HepG2 (cell line): ENCODE measurements around the gene MZF1. TPM values are rescaled to one million over a fixed set of nuclear protein-coding genes. Genes with fewer than 3 reads are reported as not detected.

Experiments used
- GZF1 ChIP-seq: sonication (generic); formaldehyde crosslinking; IDR thresholded peaks from 2 replicates; pipeline ENCODE4 v1.5.1; 2020; ENCODE audit warnings: mild to moderate bottlenecking, missing genetic modification reagents
- KLF6 ChIP-seq: IDR thresholded peaks from 2 replicates; pipeline ENCODE4 v1.8.0; 2016; ENCODE audit warnings: missing biosample characterization, missing genetic modification reagents
- MTA3 ChIP-seq: sonication (generic); formaldehyde crosslinking; IDR thresholded peaks from 2 replicates; pipeline ENCODE4 v1.4.0; 2020; ENCODE audit warnings: missing genetic modification reagents
- NR2F6 ChIP-seq, 2 experiments: IDR thresholded peaks; 2 replicates each; pipeline ENCODE4 v1.6.1; 2016; ENCODE audit warnings: antibody characterized with exemption in 1 of 2, mild to moderate bottlenecking in 1 of 2
- PHF8 ChIP-seq: sonication (generic); formaldehyde crosslinking; IDR thresholded peaks from 2 replicates; pipeline ENCODE4 v1.5.0; 2020; ENCODE audit warnings: missing genetic modification reagents
- RAD51 ChIP-seq: fragments of 450-650 bp; IDR thresholded peaks from 2 replicates; pipeline ENCODE4 v1.6.1; 2016; ENCODE audit warnings: borderline replicate concordance
- SMYD3 ChIP-seq: sonication (generic); formaldehyde crosslinking; IDR thresholded peaks from 2 replicates; pipeline ENCODE4 v1.8.1; 2023; ENCODE audit warnings: mild to moderate bottlenecking, missing genetic modification reagents
- TMF1 ChIP-seq: sonication (generic); formaldehyde crosslinking; IDR thresholded peaks from 2 replicates; pipeline ENCODE4 v1.8.1; 2022; ENCODE audit warnings: low read depth, missing genetic modification reagents
- ZHX1 ChIP-seq: sonication (generic); formaldehyde crosslinking; IDR thresholded peaks from 2 replicates; pipeline ENCODE4 v1.8.1; 2022; ENCODE audit warnings: low read depth, mild to moderate bottlenecking, missing genetic modification reagents
- ZHX2 ChIP-seq, 2 experiments: sonication (generic) in 1 of 2; formaldehyde crosslinking in 1 of 2; IDR thresholded peaks; 2 replicates each; pipeline versions ENCODE4 v1.6.1 to v1.9.0; 2014 to 2022; ENCODE audit warnings: antibody characterized with exemption in 1 of 2, borderline replicate concordance in 1 of 2, inconsistent platforms in 1 of 2, low read depth in 1 of 2, missing genetic modification reagents in 1 of 2
- ZMYM2 ChIP-seq: sonication (generic); formaldehyde crosslinking; IDR thresholded peaks from 2 replicates; pipeline ENCODE4 v1.8.0; 2022; ENCODE audit warnings: mild to moderate bottlenecking, missing genetic modification reagents
- ZNF609 ChIP-seq: sonication (generic); formaldehyde crosslinking; IDR thresholded peaks from 2 replicates; pipeline ENCODE4 v1.4.0; 2020; ENCODE audit warnings: mild to moderate bottlenecking, missing genetic modification reagents, borderline replicate concordance
- ZSCAN5A ChIP-seq: sonication (generic); formaldehyde crosslinking; IDR thresholded peaks from 2 replicates; pipeline ENCODE4 v1.8.0; 2022; ENCODE audit warnings: mild to moderate bottlenecking, missing genetic modification reagents, borderline replicate concordance
- polyA plus RNA-seq, 8 experiments: library from polyadenylated mRNA; depleted of rRNA in 3 of 8; stranded (reverse) in 7 of 8; unstranded in 1 of 8; fragments of >200 nt; fragmentation: Illumina TruSeq in 4 of 8; extraction: Trizol in 4 of 8; gene quantifications; 2 replicates each; pipeline versions ENCODE4 v1.2.1 to v1.2.3, GENCODE V29; 2011 to 2016; ENCODE audit warnings: low read depth in 4 of 8, missing spikeins in 1 of 8, mixed read lengths in 1 of 8; ENCODE audit not compliant: insufficient read depth in 1 of 8
- total RNA-seq, 5 experiments: library from RNA; depleted of rRNA; stranded (reverse); fragments of >200 nt; fragmentation: Illumina TruSeq; extraction: Trizol; gene quantifications; 2 replicates each; pipeline ENCODE4 v1.2.3, GENCODE V29; 2016; ENCODE audit warnings: low read depth in 1 of 5

The MZF1 gene
- total and polyA plus RNA-seq, 2 of the 13 experiments (the other 11 are each of a cell fraction or from before 2014, with no cell fraction given), result 3.1 to 8.1 TPM

GRCh38 chr19:58559275-58560006, 13.7 kb downstream of the MZF1 start (continued):
- no peak for TF ChIP-seq RAD51
- 0 out of 2 replicates have a peak, but pooled peaks have one; percentile 40 for TF ChIP-seq TMF1
- no peak for TF ChIP-seq MTA3 (CRISPR knock-in tag)
- TF ChIP-seq KLF6 (CRISPR knock-in tag), result no peak
- TF ChIP-seq ZNF609 (CRISPR knock-in tag), result peak; percentile 76
- TF ChIP-seq NR2F6 (IDR thresholded peaks at IDR 0.05), result peak; percentile 41; the same call in 1 of the 2 replicates
- 0 out of 2 replicates have a peak, but pooled peaks have one; percentile 44 for TF ChIP-seq NR2F6 (CRISPR knock-in tag; IDR thresholded peaks at IDR 0.05)
- TF ChIP-seq SMYD3 (CRISPR knock-in tag), result no peak
- TF ChIP-seq ZMYM2, result 0 out of 2 replicates have a peak, but pooled peaks have one; percentile 18
- TF ChIP-seq ZHX2 (IDR thresholded peaks at IDR 0.05; ENCODE audit: low read depth), result peak; percentile 45
- no peak for TF ChIP-seq ZHX2 (CRISPR knock-in tag; IDR thresholded peaks at IDR 0.05; ENCODE audit: borderline replicate concordance)
- TF ChIP-seq GZF1, result no peak
- 0 out of 2 replicates have a peak, but pooled peaks have one; percentile 12 for TF ChIP-seq ZHX1 (CRISPR knock-in tag)
- TF ChIP-seq ZSCAN5A, result no peak
- no peak for TF ChIP-seq PHF8 (CRISPR knock-in tag)
